GM20000 (cell line): ENCODE results near the gene CHIC2.
"Not testable (repeated sequence)": the region's sequence is repeated elsewhere in the genome, so short reads cannot be mapped to it uniquely, and the experiment has no call there.

Source experiments
- DNase-seq: peaks from one replicate; pipeline ENCODE4 v3.0.0; 2012; ENCODE audit warnings: low spot score
- CTCF ChIP-seq: IDR thresholded peaks from 2 replicates; pipeline ENCODE4 v1.5.1; 2012; ENCODE audit warnings: mild to moderate bottlenecking, control low read depth; ENCODE audit errors: extremely low read depth, missing control alignments

Gene CHIC2

GRCh38 chr4:54056360-54056759 lies 8.0 kb downstream of the CHIC2 start:
- TF ChIP-seq CTCF = no peak
- DNase-seq = no peak

- no peak for DNase-seq
- no peak for TF ChIP-seq CTCF
Observed at GRCh38 chr4:54055494-54055893, 8.9 kb downstream of the CHIC2 start.

- TF ChIP-seq CTCF = no peak
- no peak for DNase-seq
Observed at GRCh38 chr4:54054501-54054900, 9.9 kb downstream of the CHIC2 start.

- DNase-seq = not testable (repeated sequence)
Observed at GRCh38 chr4:54053322-54053721, 11.1 kb downstream of the CHIC2 start.

- no peak for TF ChIP-seq CTCF
- DNase-seq = no peak
Observed at GRCh38 chr4:54050214-54050904, 14.0 kb downstream of the CHIC2 start.

GRCh38 chr4:54043630-54044029 lies 20.8 kb downstream of the CHIC2 start:
- not testable (repeated sequence) for DNase-seq

GRCh38 chr4:54041933-54042332 lies 22.5 kb downstream of the CHIC2 start:
- TF ChIP-seq CTCF = no peak
- DNase-seq = no peak

GRCh38 chr4:54041100-54041499 lies 23.3 kb downstream of the CHIC2 start:
- DNase-seq = no peak
- no peak for TF ChIP-seq CTCF
